GM19452 (cell line): ENCODE measurements around the gene PRRC2A.
"Not testable (repeated sequence)": the region's sequence is repeated elsewhere in the genome, so short reads cannot be mapped to it uniquely, and the experiment has no call there.

Source experiments
- ATAC-seq: cut with Tn5 transposase; IDR thresholded peaks from one replicate; pipeline ENCODE4 v1.9.1; 2021; ENCODE audit not compliant: unreplicated experiment

Gene PRRC2A

GRCh38 chr6:31585491-31585890 is 35.0 kb upstream of the PRRC2A start:
- no peak for ATAC-seq

- no peak for ATAC-seq
Measured at GRCh38 chr6:31586008-31586407, 34.5 kb upstream of the PRRC2A start, which contains the start of gene LST1. LST1 (plus strand) TSS chr6:31586277; CDS start chr6:31587300, 1,023 bp downstream.

DNA sequence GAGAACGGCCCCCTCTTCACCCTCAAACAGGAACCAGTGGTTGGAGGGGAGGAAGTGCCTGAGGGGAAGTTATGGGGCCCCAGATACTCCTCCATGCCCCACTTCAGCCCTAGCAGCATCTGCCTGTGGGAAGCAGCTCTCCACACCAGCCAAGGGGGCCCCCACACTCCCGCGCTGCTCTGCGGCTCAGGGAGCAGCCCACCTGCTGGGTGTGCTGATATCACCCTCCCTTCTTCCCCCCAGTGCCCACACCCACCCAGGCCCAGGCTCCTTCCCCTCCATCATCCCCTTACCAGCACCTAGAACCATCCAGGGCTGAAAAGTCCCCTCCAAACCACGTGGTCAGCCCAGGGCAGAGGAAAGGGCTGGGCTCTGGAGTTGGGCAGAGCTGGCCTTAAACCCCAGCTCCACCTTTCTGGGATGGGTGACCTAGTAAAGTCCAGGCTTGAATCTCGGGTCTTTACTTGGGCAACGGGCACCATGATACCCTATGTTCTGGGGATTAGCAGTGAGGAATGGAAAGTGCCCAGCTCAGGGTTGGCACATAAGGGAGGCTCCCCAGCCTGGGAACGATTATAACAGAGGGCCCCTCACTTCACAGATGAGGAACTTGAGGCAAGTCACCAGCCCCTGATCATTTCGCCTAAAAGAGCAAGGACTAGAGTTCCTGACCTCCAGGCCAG is 33.8 kb upstream of the PRRC2A start:
- ATAC-seq = no peak

- ATAC-seq = no peak
Measured at GRCh38 chr6:31587791-31588777, 32.4 kb upstream of the PRRC2A start.

DNA sequence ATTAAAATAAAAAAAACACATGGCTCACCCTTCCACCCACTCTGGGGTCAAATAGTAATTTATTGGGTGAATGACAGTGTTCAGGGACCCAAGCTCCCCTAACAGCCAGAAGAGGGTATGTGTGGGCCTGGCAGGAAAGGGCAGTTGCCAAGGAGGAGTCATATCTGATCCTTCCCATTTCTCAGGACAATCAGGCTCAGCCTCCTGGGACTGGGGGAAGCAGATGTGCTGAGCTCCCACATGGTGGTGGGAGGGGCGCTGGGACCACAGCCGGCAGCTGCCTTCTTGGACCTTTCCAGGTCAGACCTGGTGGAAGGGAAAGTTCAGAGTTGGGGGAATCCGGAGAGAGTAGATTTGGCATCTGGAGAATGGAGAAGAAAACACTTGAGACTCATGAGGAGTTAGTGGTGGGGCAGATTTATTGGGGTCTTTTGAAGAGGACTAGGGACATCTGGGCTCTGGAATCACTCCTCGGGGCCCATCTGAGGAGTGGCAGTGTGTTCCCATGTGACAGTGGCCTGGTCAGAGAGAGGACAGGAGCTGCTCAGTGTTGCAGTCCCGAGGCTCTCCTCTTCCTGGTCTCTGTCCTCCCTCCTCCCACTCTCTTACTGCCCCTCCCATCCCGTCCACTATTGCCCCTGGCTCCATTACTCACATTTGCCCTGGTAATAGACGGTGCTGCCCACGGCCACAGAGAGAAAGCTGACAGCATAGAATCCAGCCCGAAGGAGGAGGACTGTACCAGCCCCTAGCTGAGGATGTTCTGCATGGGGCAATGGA is 31.5 kb upstream of the PRRC2A start:
- no peak for ATAC-seq

DNA sequence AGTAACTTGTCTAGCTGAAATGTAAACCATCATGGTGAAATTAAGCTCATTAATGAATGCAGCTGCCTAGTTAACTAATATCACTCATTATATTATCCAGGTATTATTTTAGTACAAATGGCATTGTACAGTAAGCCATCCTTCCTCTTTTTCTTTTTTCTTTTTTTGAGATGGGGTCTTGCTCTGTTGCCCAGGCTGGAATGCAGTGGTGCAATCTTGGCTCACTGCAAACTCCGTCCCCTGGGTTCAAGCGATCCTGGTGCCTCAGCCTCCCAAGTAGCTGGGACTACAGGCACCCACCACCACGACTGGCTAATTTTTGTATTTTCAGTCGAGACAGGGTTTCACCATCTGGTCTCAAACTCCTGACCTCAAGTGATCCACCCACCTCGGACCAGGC is 29.8 kb upstream of the PRRC2A start:
- not testable (repeated sequence) for ATAC-seq

DNA sequence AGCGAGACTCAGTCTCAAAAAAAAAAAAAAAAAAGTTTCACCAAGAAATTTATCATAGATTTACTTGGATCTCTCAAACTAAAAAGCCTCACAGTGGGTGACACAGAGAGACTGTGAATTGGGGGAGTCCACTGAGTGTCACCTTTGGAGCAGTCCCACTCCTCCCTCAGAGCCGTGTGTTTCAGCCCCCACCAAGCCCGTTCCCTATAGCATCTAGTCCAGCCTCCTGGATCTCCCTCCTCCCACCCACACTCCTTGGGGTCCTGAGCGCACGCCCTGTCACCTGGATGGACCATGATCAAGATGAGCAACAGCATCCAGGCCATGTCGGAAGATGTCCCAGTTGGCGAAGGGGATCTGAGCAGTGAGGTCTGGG is 28.1 kb upstream of the PRRC2A start:
- no peak for ATAC-seq

DNA sequence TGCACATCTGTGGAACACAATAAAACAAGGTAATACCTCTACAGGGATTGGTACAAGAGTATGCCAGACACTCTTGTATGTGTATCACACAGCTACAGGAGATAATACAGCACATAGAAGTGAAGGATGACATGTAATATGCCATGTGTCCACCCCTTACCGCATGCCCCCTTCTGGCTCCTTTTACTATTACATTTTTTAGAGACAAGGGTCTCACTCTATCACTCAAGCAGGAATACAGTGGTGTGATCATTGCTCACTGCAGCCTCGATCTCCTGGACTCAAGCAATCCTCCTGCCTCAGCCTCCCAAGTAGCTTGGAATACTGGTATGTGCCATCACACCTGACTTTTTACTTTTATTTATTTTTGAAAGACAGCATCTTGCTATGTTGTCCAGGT is 23.5 kb upstream of the PRRC2A start:
- no peak for ATAC-seq

DNA sequence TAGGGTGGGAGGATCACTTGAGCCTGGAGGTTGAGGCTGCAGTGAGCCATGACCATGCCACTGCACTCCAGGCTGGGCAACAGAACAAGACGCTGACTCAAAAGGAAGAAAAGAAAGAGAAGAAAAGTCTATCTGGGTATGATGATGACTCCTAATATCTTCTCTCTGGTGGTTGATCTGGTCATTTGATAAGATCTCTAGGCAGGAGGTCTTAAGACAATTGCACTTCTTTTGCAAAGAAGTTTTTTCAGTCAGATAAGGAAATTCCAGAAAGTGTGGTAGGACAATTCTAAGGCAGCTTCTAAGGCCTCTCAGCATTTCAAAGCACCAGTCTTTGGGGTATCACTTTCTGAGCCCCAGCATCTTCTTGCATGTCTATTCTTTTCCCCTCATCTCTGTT is 13.2 kb upstream of the PRRC2A start:
- ATAC-seq = no peak

DNA sequence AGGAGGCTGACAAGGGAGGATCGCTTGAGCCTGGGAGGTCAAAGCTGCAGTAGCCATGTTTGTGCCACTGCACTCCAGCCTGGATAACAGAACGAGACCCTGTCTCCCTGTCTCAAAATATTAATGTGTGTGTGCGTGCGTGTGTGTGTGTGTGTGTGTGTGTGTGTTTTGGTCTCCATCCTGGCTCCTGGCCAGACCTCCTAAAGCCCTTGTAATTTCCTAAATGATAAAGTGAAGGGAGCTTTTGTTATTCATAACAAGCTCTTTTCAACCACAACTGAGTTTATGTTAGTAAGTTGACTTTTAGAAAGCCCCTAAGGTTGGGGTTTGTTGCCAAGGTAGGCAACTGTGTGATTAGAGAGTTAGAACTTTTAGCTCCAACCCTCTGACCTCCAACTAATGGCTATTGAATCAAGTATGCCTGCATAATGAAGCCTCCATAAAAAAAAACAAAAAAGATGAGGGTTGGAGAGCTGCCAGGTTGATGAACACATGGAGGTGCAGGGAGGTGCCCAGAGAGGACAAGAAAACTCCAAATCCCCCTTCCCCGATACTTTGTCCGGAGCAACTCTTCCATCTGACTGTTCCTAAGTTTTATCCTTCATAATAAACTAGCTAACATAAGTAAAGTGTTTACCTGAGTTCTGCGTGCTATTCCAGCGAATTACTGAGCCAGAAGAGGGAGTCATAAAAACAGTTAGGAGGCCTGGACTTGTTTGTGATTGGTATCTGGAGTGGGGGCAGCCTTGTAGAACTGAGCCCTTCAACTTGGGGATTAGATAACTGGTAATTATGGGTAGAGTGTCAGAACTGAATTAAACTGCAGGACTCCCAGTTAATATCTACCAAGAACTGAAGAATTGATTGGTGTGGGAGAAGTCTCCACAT is 10.8 kb upstream of the PRRC2A start:
- no peak for ATAC-seq

- no peak for ATAC-seq
Measured at GRCh38 chr6:31610968-31611367, 9.5 kb upstream of the PRRC2A start.

DNA sequence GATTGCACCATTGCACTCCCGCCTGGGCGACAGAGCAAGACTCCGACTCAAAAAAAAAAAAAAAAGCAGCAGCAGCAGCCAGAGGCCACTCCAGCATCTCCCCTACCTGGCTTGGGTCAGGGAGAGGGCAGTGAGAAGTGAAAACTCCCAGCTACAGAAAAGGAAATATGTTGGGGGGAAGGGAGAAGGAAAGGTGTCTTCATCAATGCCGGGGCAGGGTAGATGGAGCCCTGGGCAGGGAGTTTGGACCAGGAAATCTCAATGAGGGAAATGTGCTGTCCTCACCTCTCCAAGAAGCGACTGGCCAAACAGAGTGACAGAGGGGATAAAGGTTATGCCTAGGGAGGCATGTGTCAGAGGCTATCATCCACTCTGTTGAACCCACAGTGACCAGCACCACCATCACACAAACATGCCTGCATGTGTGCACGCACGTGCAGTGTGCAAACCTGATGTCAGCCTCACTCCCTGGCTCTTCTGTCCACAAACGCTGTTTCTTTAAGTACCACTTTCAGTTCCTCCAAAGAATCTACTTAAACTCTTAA is 6.4 kb upstream of the PRRC2A start:
- ATAC-seq = no peak

DNA sequence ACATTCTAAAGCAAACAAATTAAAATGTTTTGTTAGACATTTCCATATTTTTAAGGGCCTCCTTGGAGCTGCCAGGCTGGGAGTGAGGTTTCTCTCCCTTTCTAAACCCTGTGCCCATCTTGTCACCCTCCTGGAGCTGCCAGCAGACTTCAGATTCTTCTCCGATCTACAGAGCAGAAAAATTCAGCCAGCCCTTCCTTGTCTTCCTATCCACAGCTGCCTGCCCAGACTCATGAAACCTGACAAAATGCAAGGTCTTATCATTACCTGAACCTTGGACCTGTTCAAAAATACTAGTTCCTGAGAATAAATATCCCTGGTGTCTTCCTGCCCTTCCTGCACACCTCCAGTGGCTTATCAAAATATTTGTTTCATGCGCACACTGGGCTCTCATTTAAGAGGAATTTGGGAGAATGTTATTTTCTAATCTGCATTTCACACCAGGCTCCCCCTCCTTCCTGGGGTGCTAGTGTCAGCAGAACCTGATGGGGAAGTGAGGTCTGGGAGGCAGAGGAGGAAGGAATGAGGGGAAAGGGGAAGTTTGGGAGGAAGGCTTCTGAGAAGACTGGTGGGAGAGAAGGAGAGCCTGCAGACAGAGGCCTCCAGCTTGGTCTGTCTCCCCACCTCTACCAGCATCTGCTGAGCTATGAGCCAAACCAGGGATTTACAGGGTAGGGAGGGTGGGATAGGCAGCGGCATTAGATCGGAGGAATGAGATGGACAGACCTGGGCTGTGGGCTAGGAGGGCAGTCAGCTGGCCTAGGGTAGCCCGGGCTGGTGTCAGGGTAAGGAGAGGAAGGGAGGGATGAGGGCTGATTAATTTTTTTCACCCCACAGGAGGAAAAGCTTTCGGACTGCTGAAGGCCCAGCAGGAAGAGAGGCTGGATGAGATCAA is 5.6 kb upstream of the PRRC2A start, which contains the start of gene AIF1:
Gene AIF1, plus strand, starts transcription at position 551 of the 895 bp plus-strand sequence. Its CDS starts 96 bp downstream, at position 647.
- no peak for ATAC-seq

DNA sequence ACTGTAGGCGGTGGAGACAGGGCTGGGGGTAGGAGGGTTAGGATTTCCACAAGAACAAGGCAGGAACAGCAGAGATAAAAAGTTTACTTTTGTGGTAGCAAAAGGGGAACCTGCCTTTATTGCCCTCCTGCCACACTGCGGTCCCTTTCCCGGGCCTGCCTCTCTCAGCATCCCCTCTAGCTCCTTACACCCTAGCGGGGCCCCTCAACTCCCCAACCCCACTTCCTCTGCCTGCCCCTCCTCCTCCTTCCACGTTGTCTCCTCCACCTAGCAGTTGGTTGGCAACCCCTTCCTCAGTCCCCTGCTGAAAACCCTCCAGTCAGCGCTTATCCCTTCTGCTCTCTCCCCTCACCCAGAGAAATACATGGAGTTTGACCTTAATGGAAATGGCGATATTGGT is 4.8 kb upstream of the PRRC2A start:
- ATAC-seq = no peak

DNA sequence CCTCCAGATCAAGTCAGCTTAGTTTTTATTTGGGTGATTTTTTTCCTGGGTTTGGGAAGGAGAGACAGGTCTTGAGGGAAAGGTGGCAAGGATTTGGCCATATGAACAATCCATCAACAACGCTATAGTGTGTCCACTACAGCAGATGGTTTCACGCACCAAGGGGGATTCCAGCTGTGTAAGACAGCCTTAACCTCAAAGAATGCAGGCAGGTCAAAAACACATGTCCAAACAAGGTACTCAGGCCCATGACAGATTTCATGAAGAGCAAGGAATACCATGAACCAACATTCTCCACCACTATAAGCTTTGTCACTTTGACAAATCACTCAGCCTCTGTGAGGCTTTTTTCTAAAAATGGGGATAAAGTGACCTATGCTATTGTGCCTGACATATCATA is 3.5 kb upstream of the PRRC2A start:
- ATAC-seq = no peak

DNA sequence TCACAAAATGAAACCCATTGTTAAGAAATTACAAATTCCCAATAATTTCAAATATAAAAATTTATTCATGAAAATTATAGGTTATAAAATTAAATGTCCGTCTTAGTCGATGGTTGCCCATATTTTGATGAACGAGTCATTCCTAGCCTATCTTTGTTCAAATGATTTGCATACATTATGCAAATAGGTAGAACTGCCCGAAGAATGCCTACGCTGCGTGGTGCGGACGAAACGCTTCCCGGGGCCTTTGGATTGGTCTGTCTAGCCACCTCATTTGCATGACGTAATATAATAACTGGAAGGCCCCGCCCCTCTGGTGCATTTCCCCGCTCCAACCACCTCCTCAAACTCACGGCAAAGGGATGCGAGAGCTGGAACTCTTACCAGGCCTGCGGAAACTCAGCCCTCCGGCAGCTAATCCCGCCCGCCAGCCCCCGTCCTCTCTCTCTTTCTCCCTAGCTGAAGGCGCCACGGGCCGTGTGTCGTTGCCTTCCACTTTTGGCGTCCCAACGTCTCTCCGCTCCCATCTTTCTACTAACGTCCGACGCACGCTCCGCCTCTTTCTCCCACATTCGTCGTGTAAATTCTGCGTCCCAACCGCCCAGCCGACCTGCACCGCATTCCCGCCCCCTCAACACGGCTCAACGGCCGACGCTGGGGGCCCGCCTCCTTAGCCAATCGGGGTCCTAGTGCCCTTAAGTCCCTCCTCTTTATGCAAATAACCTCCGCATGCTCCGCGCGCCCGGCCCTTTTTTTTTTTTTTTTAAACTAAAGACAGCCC is 520 bp upstream of the PRRC2A start:
- peak; percentile 72 for ATAC-seq

DNA sequence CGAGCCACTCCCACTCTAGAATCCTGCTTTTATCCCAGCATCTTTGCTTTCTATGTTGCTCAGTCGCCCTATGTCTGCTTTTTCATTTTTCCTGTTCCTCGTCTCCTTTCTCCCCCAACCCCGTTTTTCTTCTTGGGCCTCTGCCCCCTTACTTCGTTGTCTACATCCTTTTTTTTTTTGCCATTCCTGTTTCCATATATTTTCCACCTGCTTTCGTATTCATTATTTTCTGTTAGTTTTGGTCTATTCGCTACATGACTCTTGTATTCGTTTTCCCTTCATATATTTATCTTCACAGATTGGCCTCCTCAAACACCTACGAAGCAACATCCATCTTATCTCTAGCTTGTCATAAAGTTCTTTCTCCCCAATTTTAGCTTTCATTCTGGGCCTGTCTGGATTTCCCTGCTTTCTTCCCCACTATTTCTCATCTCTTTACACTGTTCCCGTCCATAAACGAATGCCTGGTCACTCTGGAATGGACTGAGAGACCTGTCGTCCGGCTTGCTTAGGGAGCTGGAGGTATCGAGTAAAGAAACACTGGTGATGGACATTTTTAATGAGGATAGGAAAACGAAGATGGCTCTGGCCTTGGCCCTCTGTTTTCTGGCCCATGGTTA is 915 bp downstream of the PRRC2A start:
- no peak for ATAC-seq

GRCh38 chr6:31621991-31622390 is 1.5 kb downstream of the PRRC2A start:
- ATAC-seq = no peak
